Measurements from ENCODE around the gene TTC5. TPM values are rescaled to one million over a fixed set of nuclear protein-coding genes. Genes with fewer than 3 reads are reported as not detected.
"Not testable (repeated sequence)": the region's sequence is repeated elsewhere in the genome, so short reads cannot be mapped to it uniquely, and the experiment has no call there.

The TTC5 gene
- 4.3 TPM for total RNA-seq

GRCh38 chr14:20305265-20306078 lies at the start of gene TTC5:
Gene TTC5, minus strand, starts transcription at chr14:20305951. Its CDS starts 14 bp downstream, at chr14:20305937.
- DNase-seq (ENCODE audit: low spot score), result peak; percentile 86
- peak; percentile 100 for ATAC-seq

GRCh38 chr14:20350860-20351259 lies 45.1 kb upstream of the TTC5 start:
- DNase-seq (ENCODE audit: low spot score) (no peak), ATAC-seq (peak; percentile 70)

- no peak for ATAC-seq
- DNase-seq (ENCODE audit: low spot score), result no peak
These were observed 44.5 kb upstream of the TTC5 start for GRCh38 chr14:20350282-20350681.

- DNase-seq (ENCODE audit: low spot score) (no peak), ATAC-seq (no peak)
These were observed 42.0 kb upstream of the TTC5 start for GRCh38 chr14:20347747-20348146.

- ATAC-seq, result no peak
- DNase-seq (ENCODE audit: low spot score), result no peak
These were observed 41.0 kb upstream of the TTC5 start for GRCh38 chr14:20346713-20347112.

- ATAC-seq (no peak), DNase-seq (ENCODE audit: low spot score) (no peak)
These were observed 39.6 kb upstream of the TTC5 start for GRCh38 chr14:20345366-20345765.

GRCh38 chr14:20343862-20344220 lies 38.1 kb upstream of the TTC5 start:
- no peak for ATAC-seq
- DNase-seq (ENCODE audit: low spot score), result no peak

GRCh38 chr14:20343092-20343861 lies 37.5 kb upstream of the TTC5 start, which contains the start of gene PARP2:
Gene PARP2, plus strand, starts transcription at chr14:20343635. Its CDS starts 7 bp downstream, at chr14:20343642.
- ATAC-seq, result peak; percentile 93

GRCh38 chr14:20341646-20342045 lies 35.9 kb upstream of the TTC5 start:
- DNase-seq (ENCODE audit: low spot score) (no peak), ATAC-seq (no peak)

More at GRCh38 chr14:20343092-20343861, 37.5 kb upstream of the TTC5 start, which contains the start of gene PARP2:
- DNase-seq (ENCODE audit: low spot score), result peak; percentile 98

GRCh38 chr14:20341032-20341431 lies 35.3 kb upstream of the TTC5 start:
- not testable (repeated sequence) for ATAC-seq; DNase-seq (ENCODE audit: low spot score)

- DNase-seq (ENCODE audit: low spot score) (no peak), ATAC-seq (no peak)
These were observed 28.3 kb upstream of the TTC5 start for GRCh38 chr14:20334017-20334416.

GRCh38 chr14:20333494-20333841 lies 27.7 kb upstream of the TTC5 start:
- ATAC-seq (peak; percentile 68), DNase-seq (ENCODE audit: low spot score) (no peak)

- DNase-seq (ENCODE audit: low spot score), result peak; percentile 63
- ATAC-seq, result peak; percentile 88
These were observed 27.2 kb upstream of the TTC5 start, which contains the start of gene CCNB1IP1 for GRCh38 chr14:20332788-20333493. Gene CCNB1IP1, minus strand, starts transcription at chr14:20333279. Its CDS starts 16,756 bp downstream, at chr14:20316523.

- DNase-seq (ENCODE audit: low spot score) (no peak), ATAC-seq (peak; percentile 41)
These were observed 26.7 kb upstream of the TTC5 start for GRCh38 chr14:20332431-20332787.

- ATAC-seq (no peak), DNase-seq (ENCODE audit: low spot score) (no peak)
These were observed 25.4 kb upstream of the TTC5 start for GRCh38 chr14:20331053-20331613.

- DNase-seq (ENCODE audit: low spot score) (no peak), ATAC-seq (no peak)
These were observed 23.6 kb upstream of the TTC5 start for GRCh38 chr14:20329355-20329754.

- no peak for DNase-seq (ENCODE audit: low spot score)
- no peak for ATAC-seq
These were observed 23.0 kb upstream of the TTC5 start for GRCh38 chr14:20328705-20329104.

- DNase-seq (ENCODE audit: low spot score) (no peak), ATAC-seq (peak; percentile 86)
These were observed 21.5 kb upstream of the TTC5 start for GRCh38 chr14:20327005-20327869.

- ATAC-seq (no peak), DNase-seq (ENCODE audit: low spot score) (no peak)
These were observed 12.0 kb upstream of the TTC5 start for GRCh38 chr14:20317720-20318119.

- DNase-seq (ENCODE audit: low spot score) (no peak), ATAC-seq (no peak)
These were observed 8.3 kb upstream of the TTC5 start for GRCh38 chr14:20314026-20314425.

All from left lobe of liver (tissue), 2 donors.